C4-2B (cell line): ENCODE data around the gene C20orf141.

Experiments used
- ZFX ChIP-seq: fragments of 450-650 bp; IDR thresholded peaks from 2 replicates; pipeline ENCODE4 v1.6.1; 2017
- TF ChIP-seq, protein P1 (sequence below): fragments of 450-650 bp; conservative IDR thresholded peaks from 2 replicates; pipeline ENCODE4 v1.5.1; 2017; ENCODE audit warnings: mild to moderate bottlenecking

GRCh38 chr20:2817891-2818595 is 3.3 kb downstream of the C20orf141 start:
- TF ChIP-seq, protein P1, sequence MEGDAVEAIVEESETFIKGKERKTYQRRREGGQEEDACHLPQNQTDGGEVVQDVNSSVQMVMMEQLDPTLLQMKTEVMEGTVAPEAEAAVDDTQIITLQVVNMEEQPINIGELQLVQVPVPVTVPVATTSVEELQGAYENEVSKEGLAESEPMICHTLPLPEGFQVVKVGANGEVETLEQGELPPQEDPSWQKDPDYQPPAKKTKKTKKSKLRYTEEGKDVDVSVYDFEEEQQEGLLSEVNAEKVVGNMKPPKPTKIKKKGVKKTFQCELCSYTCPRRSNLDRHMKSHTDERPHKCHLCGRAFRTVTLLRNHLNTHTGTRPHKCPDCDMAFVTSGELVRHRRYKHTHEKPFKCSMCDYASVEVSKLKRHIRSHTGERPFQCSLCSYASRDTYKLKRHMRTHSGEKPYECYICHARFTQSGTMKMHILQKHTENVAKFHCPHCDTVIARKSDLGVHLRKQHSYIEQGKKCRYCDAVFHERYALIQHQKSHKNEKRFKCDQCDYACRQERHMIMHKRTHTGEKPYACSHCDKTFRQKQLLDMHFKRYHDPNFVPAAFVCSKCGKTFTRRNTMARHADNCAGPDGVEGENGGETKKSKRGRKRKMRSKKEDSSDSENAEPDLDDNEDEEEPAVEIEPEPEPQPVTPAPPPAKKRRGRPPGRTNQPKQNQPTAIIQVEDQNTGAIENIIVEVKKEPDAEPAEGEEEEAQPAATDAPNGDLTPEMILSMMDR, result no peak
- TF ChIP-seq ZFX, result no peak
